HepG2 (cell line): Measurements from ENCODE around the gene HEPH. TPM values are rescaled to one million over a fixed set of nuclear protein-coding genes. Genes with fewer than 3 reads are reported as not detected.

Source experiments
- ATAC-seq: fragments of 200-7000 bp; cut with Tn5 transposase; 3 replicates; pipeline ENCODE4 v1.9.1; 2020; ENCODE audit warnings: mild to moderate bottlenecking, moderate library complexity
- BruUV-seq: library from RNA; stranded (reverse); fragments of 400-500 nt; replicated peaks from 2 replicates; lab custom pipeline; 2021; lab: Mats Ljungman, UMichigan
- CTCF ChIA-PET: fragments of 300-600 bp; formaldehyde crosslinking; extraction: SDS; loops from one replicate; lab custom pipeline; 2021; ENCODE audit warnings: low total read pairs, inconsistent platforms, low intra/inter-chr PET ratio; lab: Yijun Ruan, JAX
- POLR2A ChIA-PET: fragments of 350-600 bp; sonication (Branson Sonifier 250); formaldehyde crosslinking; loops from one replicate; lab custom pipeline; 2020; ENCODE audit warnings: antibody characterized with exemption, inconsistent platforms; lab: Yijun Ruan, JAX
- DNase-seq: peaks from one replicate; pipeline ENCODE4 v3.0.0-alpha.2; 2015; ENCODE audit warnings: low spot score
- FAIRE-seq: peaks from 3 replicates; lab custom pipeline; 2011; peaks lifted over from hg19 to GRCh38; lab: Jason Lieb, UNC
- H2AFZ ChIP-seq: one replicate; pipeline ENCODE4 v1.6.1; 2011; ENCODE audit warnings: low read length, inconsistent platforms
- H3K27ac ChIP-seq: fragments of 300-600 bp; 3 replicates; pipeline ENCODE4 v1.8.0; 2011; ENCODE audit warnings: mixed run types, mild to moderate bottlenecking, mixed read lengths, low read length, inconsistent platforms; ENCODE audit not compliant: insufficient read depth; ENCODE audit errors: extremely low read length
- H3K27me3 ChIP-seq, 2 experiments: fragments of 200-600 bp in 1 of 2; 2 replicates in 1 of 2; 3 replicates in 1 of 2; pipeline versions ENCODE4 v1.6.0 to v1.8.0; 2011; ENCODE audit warnings: low read length in 2 of 2, mild to moderate bottlenecking in 2 of 2, moderate library complexity in 2 of 2, inconsistent platforms in 1 of 2; ENCODE audit not compliant: insufficient read depth in 2 of 2, control insufficient read depth in 1 of 2
- H3K36me3 ChIP-seq, 2 experiments: fragments of 200-600 bp in 1 of 2; replicated peaks in 1 of 2; 2 replicates in 1 of 2; 3 replicates in 1 of 2; pipeline versions ENCODE4 v1.5.1 to v1.8.0; 2011; ENCODE audit warnings: low read length in 2 of 2, inconsistent platforms in 1 of 2; ENCODE audit not compliant: insufficient read depth in 2 of 2, control insufficient read depth in 1 of 2
- H3K4me1 ChIP-seq: 2 replicates; pipeline ENCODE4 v1.5.1; 2012; ENCODE audit warnings: low read length, inconsistent platforms; ENCODE audit not compliant: insufficient read depth
- H3K4me2 ChIP-seq: 2 replicates; pipeline ENCODE4 v1.6.0; 2011; ENCODE audit warnings: low read depth, low read length, inconsistent platforms
- H3K4me3 ChIP-seq, 3 experiments: fragments of 200-600 bp in 1 of 3; sonication (generic), shearing (Covaris generic) in 1 of 3; replicated peaks in 1 of 3; 2 replicates each; pipeline ENCODE4 v1.5.1; 2011 to 2016; ENCODE audit warnings: low read length in 3 of 3, inconsistent platforms in 2 of 3, low read depth in 2 of 3, mild to moderate bottlenecking in 2 of 3, control low read depth in 1 of 3, mixed read lengths in 1 of 3; ENCODE audit not compliant: insufficient read depth in 1 of 3
- H3K79me2 ChIP-seq: one replicate; pipeline ENCODE4 v1.6.1; 2011; ENCODE audit warnings: low read length, inconsistent platforms; ENCODE audit not compliant: insufficient read depth
- H3K9ac ChIP-seq: 2 replicates; pipeline ENCODE4 v1.6.0; 2011; ENCODE audit warnings: mild to moderate bottlenecking, low read depth, low read length, inconsistent platforms; ENCODE audit not compliant: insufficient read depth
- H3K9me3 ChIP-seq: 2 replicates; pipeline ENCODE4 v1.5.1; 2012; ENCODE audit warnings: mild to moderate bottlenecking, low read length
- H4K20me1 ChIP-seq: 2 replicates; pipeline ENCODE4 v1.6.0; 2011; ENCODE audit warnings: inconsistent platforms, mild to moderate bottlenecking, low read length, moderate library complexity; ENCODE audit not compliant: insufficient read depth
- CHCHD3 ChIP-seq: sonication (generic); formaldehyde crosslinking; IDR thresholded peaks from 2 replicates; pipeline ENCODE4 v1.8.0; 2022; ENCODE audit warnings: mild to moderate bottlenecking, missing genetic modification reagents, moderate library complexity
- KLF13 ChIP-seq: sonication (generic); formaldehyde crosslinking; IDR thresholded peaks from 2 replicates; pipeline ENCODE4 v1.4.0; 2020; ENCODE audit warnings: mild to moderate bottlenecking, missing genetic modification reagents
- PLRG1 ChIP-seq: fragments of 450-650 bp; conservative IDR thresholded peaks from 2 replicates; pipeline ENCODE4 v1.6.1; 2016
- PLSCR1 ChIP-seq: sonication (generic); formaldehyde crosslinking; IDR thresholded peaks from 2 replicates; pipeline ENCODE4 v1.5.0; 2020; ENCODE audit warnings: missing genetic modification reagents, mild to moderate bottlenecking, borderline replicate concordance
- SP2 ChIP-seq: sonication (generic); formaldehyde crosslinking; IDR thresholded peaks from 2 replicates; pipeline ENCODE4 v1.5.1; 2020; ENCODE audit warnings: mild to moderate bottlenecking, missing genetic modification reagents
- SP5 ChIP-seq: IDR thresholded peaks from 2 replicates; pipeline ENCODE4 v1.6.1; 2016; ENCODE audit warnings: low read depth, borderline replicate concordance
- ZIK1 ChIP-seq: sonication (generic); formaldehyde crosslinking; IDR thresholded peaks from 2 replicates; pipeline ENCODE4 v1.5.0; 2020; ENCODE audit warnings: mild to moderate bottlenecking, low read depth, missing genetic modification reagents, borderline replicate concordance
- ZNF687 ChIP-seq: sonication (generic); formaldehyde crosslinking; IDR thresholded peaks from 2 replicates; pipeline ENCODE4 v1.5.1; 2020; ENCODE audit warnings: mild to moderate bottlenecking, missing genetic modification reagents, moderate library complexity
- ZNF710 ChIP-seq: sonication (generic); formaldehyde crosslinking; IDR thresholded peaks from 2 replicates; pipeline ENCODE4 v1.5.0; 2020; ENCODE audit warnings: mild to moderate bottlenecking, missing genetic modification reagents, borderline replicate concordance
- WGBS: methylation state at CpG from one replicate; pipeline ENCODE4 v1.1.6; 2017; ENCODE audit warnings: low lambda C conversion rate; 5-methylcytosine and 5-hydroxymethylcytosine counted together
- in situ Hi-C: cut with HindIII; loops from 2 replicates; pipeline ENCODE4 v1.10.0; 2017; ENCODE audit warnings: low pct_unique_long_range_greater_than_20kb; ENCODE audit not compliant: extremely low pct_ligation_motif_present
- intact Hi-C: fragments of 100-400 bp; cut with micrococcal nuclease; formaldehyde crosslinking; loops from one replicate; pipeline ENCODE4 v1.10.0; 2022; ENCODE audit not compliant: unreplicated experiment
- polyA plus RNA-seq, 8 experiments: library from polyadenylated mRNA; depleted of rRNA in 3 of 8; stranded (reverse) in 7 of 8; unstranded in 1 of 8; fragments of >200 nt; fragmentation: Illumina TruSeq in 4 of 8; extraction: Trizol in 4 of 8; gene quantifications; 2 replicates each; pipeline versions ENCODE4 v1.2.1 to v1.2.3, GENCODE V29; 2011 to 2016; ENCODE audit warnings: low read depth in 4 of 8, missing spikeins in 1 of 8, mixed read lengths in 1 of 8; ENCODE audit not compliant: insufficient read depth in 1 of 8
- total RNA-seq, 5 experiments: library from RNA; depleted of rRNA; stranded (reverse); fragments of >200 nt; fragmentation: Illumina TruSeq; extraction: Trizol; gene quantifications; 2 replicates each; pipeline ENCODE4 v1.2.3, GENCODE V29; 2016; ENCODE audit warnings: low read depth in 1 of 5

The HEPH gene
- total and polyA plus RNA-seq, 2 of the 13 experiments (the other 11 are each of a cell fraction or from before 2014, with no cell fraction given) = not detected

- POLR2A ChIA-PET = no interaction called here
- no peak overlapping the region for H3K4me3 ChIP-seq
- H2AFZ ChIP-seq = no peak overlapping the region
- H4K20me1 ChIP-seq = no peaks in the 10 kb centered on the region
- CTCF ChIA-PET = no interaction called here
- WGBS = no CpG with 5 or more reads among the region's 1 CpG
- no peaks in the 10 kb centered on the region for H3K36me3 ChIP-seq
- no peaks in the 10 kb centered on the region for H3K4me1 ChIP-seq
- DNase-seq = no peak
- H3K27me3 ChIP-seq = no peaks in the 10 kb centered on the region
- ATAC-seq = no peak
- BruUV-seq = no TSS peak
- intact Hi-C loops (no loop called here), in situ Hi-C loops (no loop called here)
- H3K4me2 ChIP-seq = no peak overlapping the region
- no peak for FAIRE-seq
- H3K27ac ChIP-seq = no peak overlapping the region
- no peak overlapping the region for H3K9ac ChIP-seq
- no peak for TF ChIP-seq SP5 (CRISPR knock-in tag)
- no peak for TF ChIP-seq SP2 (CRISPR knock-in tag)
- TF ChIP-seq KLF13 (CRISPR knock-in tag) = no peak
- no peak for TF ChIP-seq PLRG1
- no peak for TF ChIP-seq PLSCR1
- TF ChIP-seq ZIK1 (CRISPR knock-in tag) = no peak
- TF ChIP-seq ZNF710 (CRISPR knock-in tag) = no peak
- TF ChIP-seq CHCHD3 = no peak
- no peak for TF ChIP-seq ZNF687 (CRISPR knock-in tag)
- TF ChIP-seq, all 625 proteins: peak for 0
- Histone ChIP-seq H3K79me2 (no peaks in the 10 kb centered on the region), H3K9me3 (no peaks in the 10 kb centered on the region; the same call in 1 of the 2 replicates)
Observed at GRCh38 chrX:66142351-66142750, 21.7 kb upstream of the HEPH start.
